ENCODE data around the gene EDC3. TPM values are rescaled to one million over a fixed set of nuclear protein-coding genes. Genes with fewer than 3 reads are reported as not detected.

EDC3 gene
- total and polyA plus RNA-seq, 5 experiments from 2014 or later, result 29.3 to 41.2 (median 35.2) TPM

GRCh38 chr15:74642734-74643664, 52.8 kb downstream of the EDC3 start:
- peak overlapping the region in 6 of 10 donors; percentile 17 to 80 (median 60) for H3K27ac Mint-ChIP-seq
- H3K4me1 Mint-ChIP-seq, result peaks cover 3 to 27% (median 11%) of the 10 kb centered on the region in 4 donors
- no peak overlapping the region for H3K4me3 Mint-ChIP-seq
- H3K9me3 Mint-ChIP-seq, result no peaks in the 10 kb centered on the region
- ATAC-seq, result no peak
- H3K36me3 Mint-ChIP-seq, result peaks cover 0 to 69% (median 0%) of the 10 kb centered on the region in 3 donors
- POLR2A ChIA-PET, result no interaction called here
- no peak for DNase-seq
- no peaks in the 10 kb centered on the region for H3K27me3 Mint-ChIP-seq

GRCh38 chr15:74642348-74642733, 53.5 kb downstream of the EDC3 start:
- no peak overlapping the region for H3K4me3 Mint-ChIP-seq
- no peaks in the 10 kb centered on the region for H3K27me3 Mint-ChIP-seq
- DNase-seq (no peak), ATAC-seq (no peak)
- peaks cover 3 to 26% (median 12%) of the 10 kb centered on the region in 4 donors for H3K4me1 Mint-ChIP-seq
- peaks cover 0 to 76% (median 0%) of the 10 kb centered on the region in 3 donors for H3K36me3 Mint-ChIP-seq
- H3K27ac Mint-ChIP-seq, result peak overlapping the region in 5 of 10 donors; percentile 29 to 80 (median 60)
- H3K9me3 Mint-ChIP-seq, result no peaks in the 10 kb centered on the region
- POLR2A ChIA-PET, result no interaction called here

GRCh38 chr15:74641151-74641550, 54.7 kb downstream of the EDC3 start:
- Mint-ChIP-seq H3K4me3 (peak overlapping the region in 1 of 10 donors; percentile 45), H3K4me1 (peaks cover 3 to 20% (median 11%) of the 10 kb centered on the region in 4 donors), H3K36me3 (peaks cover 0 to 82% (median 0%) of the 10 kb centered on the region in 3 donors), H3K27me3 (no peaks in the 10 kb centered on the region), H3K27ac (peak overlapping the region in 3 of 10 donors; percentile 29 to 61 (median 60)), H3K9me3 (no peaks in the 10 kb centered on the region)
- POLR2A ChIA-PET, result interaction anchor here (0.5 to 1.0 kb wide), 4 partner anchors 10 to 155 kb away, joined by 3 to 5 read pairs (median 4); no protein-coding TSS in a partner anchor
- ATAC-seq (no peak), DNase-seq (no peak)

GRCh38 chr15:74636984-74637383, 58.8 kb downstream of the EDC3 start:
- peak overlapping the region in 3 of 10 donors; percentile 8 to 68 (median 11) for H3K27ac Mint-ChIP-seq
- POLR2A ChIA-PET, result interaction anchor here (6.1 kb wide), 1 partner anchor 133 kb away, joined by 39 read pairs; no protein-coding TSS in a partner anchor
- H3K36me3 Mint-ChIP-seq, result peaks cover 0 to 83% (median 2%) of the 10 kb centered on the region in 3 donors
- DNase-seq, result no peak
- ATAC-seq, result no peak
- peaks cover 3 to 9% (median 7%) of the 10 kb centered on the region in 4 donors for H3K4me1 Mint-ChIP-seq
- no peaks in the 10 kb centered on the region for H3K27me3 Mint-ChIP-seq
- H3K9me3 Mint-ChIP-seq, result no peaks in the 10 kb centered on the region
- no peak overlapping the region for H3K4me3 Mint-ChIP-seq

GRCh38 chr15:74635228-74635627, 60.6 kb downstream of the EDC3 start:
- Mint-ChIP-seq H3K27me3 (no peaks in the 10 kb centered on the region), H3K4me1 (peaks cover 7 to 13% (median 9%) of the 10 kb centered on the region in 4 donors), H3K36me3 (peaks cover 0 to 75% (median 2%) of the 10 kb centered on the region in 3 donors), H3K9me3 (no peaks in the 10 kb centered on the region), H3K4me3 (no peak overlapping the region), H3K27ac (peak overlapping the region in 3 of 10 donors; percentile 0 to 75 (median 55))
- peak; percentile 84 to 92 for ATAC-seq
- POLR2A ChIA-PET, result interaction anchor here (0.5 to 6.1 kb wide), 3 partner anchors 9 to 134 kb away, joined by 3 to 39 read pairs (median 3); no protein-coding TSS in a partner anchor
- DNase-seq, result peak; percentile 50 to 85 (median 66)

- no peaks in the 10 kb centered on the region for H3K9me3 Mint-ChIP-seq
- ATAC-seq (no peak), DNase-seq (no peak)
- peaks cover 0 to 74% (median 6%) of the 10 kb centered on the region in 3 donors for H3K36me3 Mint-ChIP-seq
- peaks cover 8 to 18% (median 12%) of the 10 kb centered on the region in 4 donors for H3K4me1 Mint-ChIP-seq
- H3K4me3 Mint-ChIP-seq, result no peak overlapping the region
- H3K27ac Mint-ChIP-seq, result peak overlapping the region in 1 of 10 donors; percentile 6
- POLR2A ChIA-PET, result interaction anchor here (0.8 to 10.8 kb wide), 6 partner anchors 10 to 161 kb away, joined by 3 to 193 read pairs (median 4); partner anchors contain the start of gene CLK3
- H3K27me3 Mint-ChIP-seq, result no peaks in the 10 kb centered on the region
These were observed 62.0 kb downstream of the EDC3 start for GRCh38 chr15:74633781-74634180.

GRCh38 chr15:74632601-74633000, 63.2 kb downstream of the EDC3 start:
- Mint-ChIP-seq H3K36me3 (peaks cover 0 to 74% (median 15%) of the 10 kb centered on the region in 3 donors), H3K4me3 (no peak overlapping the region), H3K27ac (peak overlapping the region in 2 of 10 donors; percentile 49 to 66), H3K4me1 (peaks cover 13 to 30% (median 24%) of the 10 kb centered on the region in 4 donors), H3K27me3 (no peaks in the 10 kb centered on the region), H3K9me3 (no peaks in the 10 kb centered on the region)
- no peak for DNase-seq
- POLR2A ChIA-PET, result interaction anchor here (0.7 to 10.8 kb wide), 8 partner anchors 9 to 210 kb away, joined by 3 to 193 read pairs (median 3); partner anchors contain the start of genes CLK3 and ULK3
- ATAC-seq, result no peak

- peak; percentile 56 to 66 for ATAC-seq
- DNase-seq, result peak; percentile 32 to 77 (median 59)
- H3K4me1 Mint-ChIP-seq, result peaks cover 18 to 35% (median 29%) of the 10 kb centered on the region in 4 donors
- peak overlapping the region in 7 of 10 donors; percentile 9 to 80 (median 60) for H3K27ac Mint-ChIP-seq
- POLR2A ChIA-PET, result interaction anchor here (0.6 to 10.8 kb wide), 10 partner anchors 8 to 257 kb away, joined by 3 to 193 read pairs (median 3); partner anchors contain the start of genes CLK3 and ULK3
- no peaks in the 10 kb centered on the region for H3K27me3 Mint-ChIP-seq
- H3K9me3 Mint-ChIP-seq, result no peaks in the 10 kb centered on the region
- H3K4me3 Mint-ChIP-seq, result no peak overlapping the region
- H3K36me3 Mint-ChIP-seq, result peaks cover 0 to 72% (median 19%) of the 10 kb centered on the region in 3 donors
These were observed 63.8 kb downstream of the EDC3 start for GRCh38 chr15:74631935-74632560.

- H3K4me1 Mint-ChIP-seq, result peaks cover 18 to 42% (median 35%) of the 10 kb centered on the region in 4 donors
- peaks cover 0 to 67% (median 19%) of the 10 kb centered on the region in 3 donors for H3K36me3 Mint-ChIP-seq
- POLR2A ChIA-PET, result interaction anchor here (0.6 to 10.8 kb wide), 8 partner anchors 10 to 257 kb away, joined by 3 to 193 read pairs (median 4); partner anchors contain the start of gene CLK3
- H3K9me3 Mint-ChIP-seq, result no peaks in the 10 kb centered on the region
- H3K27me3 Mint-ChIP-seq, result no peaks in the 10 kb centered on the region
- DNase-seq (no peak), ATAC-seq (no peak)
- peak overlapping the region in 4 of 10 donors; percentile 56 to 80 (median 64) for H3K27ac Mint-ChIP-seq
- no peak overlapping the region for H3K4me3 Mint-ChIP-seq
These were observed 64.4 kb downstream of the EDC3 start for GRCh38 chr15:74631408-74631807.

- Mint-ChIP-seq H3K27ac (peak overlapping the region in 4 of 10 donors; percentile 11 to 71 (median 52)), H3K4me1 (peaks cover 18 to 44% (median 39%) of the 10 kb centered on the region in 4 donors), H3K9me3 (no peaks in the 10 kb centered on the region), H3K4me3 (no peak overlapping the region), H3K36me3 (peaks cover 0 to 67% (median 19%) of the 10 kb centered on the region in 3 donors), H3K27me3 (no peaks in the 10 kb centered on the region)
- POLR2A ChIA-PET, result interaction anchor here (0.6 to 10.8 kb wide), 8 partner anchors 10 to 256 kb away, joined by 3 to 193 read pairs (median 4); partner anchors contain the start of gene CLK3
- ATAC-seq (no peak), DNase-seq (no peak)
These were observed 64.8 kb downstream of the EDC3 start for GRCh38 chr15:74631087-74631385.

- POLR2A ChIA-PET, result interaction anchor here (0.7 to 10.8 kb wide), 3 partner anchors 14 to 217 kb away, joined by 3 to 193 read pairs (median 3); partner anchors contain the start of gene CLK3
- Mint-ChIP-seq H3K4me1 (peaks cover 22 to 46% (median 44%) of the 10 kb centered on the region in 4 donors), H3K9me3 (no peaks in the 10 kb centered on the region), H3K27me3 (no peaks in the 10 kb centered on the region), H3K36me3 (peaks cover 0 to 68% (median 22%) of the 10 kb centered on the region in 3 donors), H3K27ac (peak overlapping the region in 7 of 10 donors; percentile 20 to 72 (median 63)), H3K4me3 (no peak overlapping the region)
- ATAC-seq (no peak), DNase-seq (no peak)
These were observed 65.3 kb downstream of the EDC3 start for GRCh38 chr15:74630284-74631086.

Measured in naive thymus-derived CD8-positive, alpha-beta T cell (primary cell).